HG03457 (cell line): ENCODE data around the gene CPT1C.
A peak's percentile ranks its signal among the peaks of the same experiment; 100 is the strongest.

Source experiments
- ATAC-seq: cut with Tn5 transposase; IDR thresholded peaks from one replicate; pipeline ENCODE4 v1.9.1; 2021; ENCODE audit warnings: moderate number of reproducible peaks; ENCODE audit not compliant: unreplicated experiment

CPT1C gene

DNA sequence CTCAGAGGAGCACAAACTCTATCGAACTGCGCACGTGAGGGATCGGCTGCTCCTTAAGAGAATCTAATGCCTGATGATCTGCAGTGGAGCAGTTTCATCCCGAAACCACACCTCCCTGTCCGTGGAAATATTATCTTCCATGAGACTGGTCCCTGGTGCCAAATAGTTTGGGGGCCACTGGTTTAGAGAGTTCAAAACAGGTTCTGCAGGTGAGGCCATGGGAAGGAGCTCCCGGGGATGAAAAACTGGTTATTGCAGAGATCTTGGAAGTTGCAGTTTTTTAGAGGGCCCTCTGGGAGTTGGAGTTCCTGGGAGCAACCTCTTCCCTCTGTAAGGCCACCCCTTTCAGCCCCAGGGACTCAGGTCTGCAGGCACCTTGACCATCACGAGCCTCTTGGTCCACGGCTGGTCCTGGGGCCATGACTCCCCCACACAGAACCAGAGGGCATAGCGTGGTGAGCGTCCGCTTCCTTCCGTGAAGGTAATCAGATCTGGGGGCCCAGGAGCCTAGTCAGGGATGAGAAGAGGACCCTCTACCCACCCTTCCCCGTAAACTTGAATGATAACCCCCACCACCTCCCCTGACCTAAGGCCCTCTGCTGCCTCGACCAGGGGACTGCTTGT is 30.5 kb upstream of the CPT1C start:
- no peak for ATAC-seq

- no peak for ATAC-seq
Measured at GRCh38 chr19:49662011-49662410, 28.9 kb upstream of the CPT1C start.

DNA sequence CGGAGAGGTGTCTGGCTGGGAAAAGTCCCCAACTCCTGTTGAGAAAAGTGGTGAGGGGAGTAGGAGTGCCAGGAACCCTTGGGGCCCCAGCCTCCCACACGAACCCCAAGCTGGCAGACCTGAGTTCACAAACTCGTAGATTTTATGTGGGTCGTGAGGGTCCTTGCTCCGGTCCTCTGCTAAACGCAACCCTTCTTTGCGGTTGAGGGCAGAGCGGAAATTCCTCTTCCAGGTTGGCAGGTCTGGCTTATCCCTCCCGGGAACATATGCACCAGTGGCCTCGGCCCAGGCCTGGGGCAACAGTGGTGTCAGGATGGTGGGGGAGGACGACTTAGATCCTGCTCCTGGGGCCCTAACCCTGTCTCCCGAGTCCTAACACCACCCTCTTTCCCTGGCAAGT is 27.7 kb upstream of the CPT1C start:
- no peak for ATAC-seq

DNA sequence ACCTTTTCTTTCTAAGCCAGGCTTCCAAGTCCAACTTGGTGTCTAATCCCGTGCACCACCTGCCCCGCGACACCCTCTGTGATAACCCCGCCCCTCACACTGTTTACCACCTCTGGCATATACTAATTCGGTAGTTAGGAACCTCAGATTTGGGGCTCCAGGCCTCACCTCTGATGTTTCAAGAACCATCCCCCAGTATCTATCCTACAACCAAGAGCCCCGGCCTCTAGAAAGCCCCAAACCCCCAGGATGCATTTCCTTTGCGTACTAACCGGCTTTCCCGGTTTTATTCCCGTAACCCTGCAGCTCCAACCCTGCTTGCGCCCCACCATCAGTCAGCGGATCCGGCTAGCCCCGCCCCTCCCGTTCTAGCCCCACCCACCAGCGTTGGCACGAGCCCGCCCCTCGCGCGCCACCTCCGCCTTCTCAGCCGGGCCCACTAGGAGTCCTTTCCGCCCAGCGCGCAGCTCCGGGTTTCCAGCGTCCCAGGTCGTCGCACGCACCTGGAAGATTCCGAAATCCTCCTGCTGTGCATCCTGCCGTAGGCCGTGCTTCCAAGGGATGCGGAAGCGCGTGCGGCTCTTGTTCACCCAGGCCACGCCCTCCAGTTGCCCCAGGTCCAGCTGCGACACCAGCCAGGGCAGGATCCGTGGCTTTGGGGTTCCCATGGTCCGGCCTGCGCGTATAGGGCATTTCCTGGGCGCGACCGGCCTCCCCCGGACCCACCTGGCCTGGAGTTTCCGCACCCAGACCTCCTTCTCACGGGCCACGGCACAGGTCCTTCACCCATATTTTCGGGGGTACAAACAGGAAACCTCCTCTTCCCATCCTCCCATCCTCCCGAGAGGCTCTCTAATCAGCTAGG is 26.5 kb upstream of the CPT1C start:
- peak; percentile 31 for ATAC-seq

DNA sequence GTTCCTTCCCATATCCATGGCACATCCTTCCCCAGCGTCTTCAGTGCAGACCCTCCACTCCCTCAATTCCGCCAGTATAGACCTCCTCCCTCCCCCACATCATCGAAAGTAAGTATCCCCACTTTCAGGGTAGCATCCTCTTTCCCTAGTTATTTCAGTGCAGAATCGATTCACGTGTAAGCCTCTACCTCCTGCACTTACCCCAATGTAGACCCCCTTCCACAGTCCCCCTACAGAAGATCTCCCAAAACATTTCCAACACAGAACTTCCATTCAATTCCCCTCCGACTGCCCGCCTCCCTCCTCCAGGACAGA is 25.9 kb upstream of the CPT1C start:
- ATAC-seq = no peak

- peak; percentile 59 for ATAC-seq
Measured at GRCh38 chr19:49665351-49666119, 25.4 kb upstream of the CPT1C start, which contains the start of the genes BCL2L12 and IRF3. TSS of gene BCL2L12 (plus strand) at chr19:49665933. CDS start at chr19:49666693, 760 bp downstream. TSS of gene IRF3 (minus strand) at chr19:49665857. CDS start at chr19:49664838, 1,019 bp downstream.

DNA sequence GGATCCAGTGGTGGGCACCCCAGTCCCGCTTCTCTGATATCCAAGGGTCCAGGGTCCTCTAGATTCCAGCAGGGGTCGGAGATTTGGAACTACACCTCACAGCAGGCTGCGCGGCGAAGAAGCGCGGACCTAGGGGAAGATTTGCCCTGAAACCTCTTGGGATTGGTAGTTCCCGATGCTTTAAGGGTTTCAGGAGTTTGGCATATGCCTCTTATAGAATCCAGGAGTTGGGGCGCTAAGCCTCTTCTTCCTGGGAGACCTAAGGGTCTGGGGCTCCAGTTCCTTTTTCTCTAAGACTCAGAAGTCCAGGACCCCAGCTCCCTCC is 24.8 kb upstream of the CPT1C start:
- ATAC-seq = peak; percentile 2

- no peak for ATAC-seq
Measured at GRCh38 chr19:49667473-49667872, 23.4 kb upstream of the CPT1C start.

DNA sequence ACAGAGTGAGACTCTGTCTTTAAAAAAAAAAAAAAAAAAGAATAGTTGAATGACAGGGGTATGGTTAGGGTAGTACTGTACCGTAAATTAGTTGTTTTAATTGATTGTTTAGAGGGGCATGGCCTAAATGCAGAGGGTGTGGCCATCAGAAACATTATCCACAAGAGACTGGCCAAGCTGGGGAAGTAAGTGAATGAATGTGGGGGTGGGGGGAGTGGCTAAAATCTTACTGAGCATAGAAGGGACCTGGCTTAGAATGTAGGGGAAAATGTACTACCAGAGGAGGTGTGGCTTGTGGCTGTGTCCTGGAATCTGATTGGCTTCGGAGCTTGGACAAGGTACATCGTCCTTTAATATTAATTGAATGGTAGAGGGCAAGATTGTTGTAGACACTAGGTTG is 21.4 kb upstream of the CPT1C start:
- no peak for ATAC-seq

- no peak for ATAC-seq
Measured at GRCh38 chr19:49672131-49672919, 18.6 kb upstream of the CPT1C start.

DNA sequence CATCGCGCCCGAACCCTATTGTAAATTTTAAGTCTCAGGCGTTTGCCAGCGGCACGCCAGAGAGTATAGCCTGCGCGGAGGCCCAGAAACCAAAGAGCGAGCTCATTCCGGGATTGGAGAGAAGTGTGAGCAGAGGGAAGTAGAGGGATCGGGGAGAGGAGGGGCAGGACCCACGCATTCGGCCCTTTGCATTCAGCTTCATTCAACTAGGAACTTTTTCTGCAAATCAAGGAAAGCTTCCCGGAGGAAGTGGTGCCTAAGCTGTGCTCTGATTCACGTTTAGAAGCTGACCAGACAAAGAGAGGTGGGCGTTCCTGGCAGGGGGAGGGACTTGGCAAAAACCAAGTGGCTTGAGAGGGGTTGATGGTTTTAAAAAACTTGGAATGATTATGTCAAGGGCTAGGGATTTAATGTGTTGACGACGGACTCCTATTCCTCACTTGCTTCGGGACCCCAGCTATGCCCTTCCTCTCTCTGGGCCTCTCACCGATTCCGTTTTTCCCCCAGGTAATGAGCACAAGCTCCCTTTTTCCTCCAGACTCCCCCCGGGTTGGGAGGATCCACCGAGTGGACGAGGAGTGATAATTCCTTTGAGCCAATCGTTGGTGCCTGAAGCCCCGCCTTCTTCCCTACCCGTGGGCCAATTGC is 14.7 kb upstream of the CPT1C start:
- no peak for ATAC-seq

GRCh38 chr19:49676784-49677230 is 14.1 kb upstream of the CPT1C start:
- ATAC-seq = peak; percentile 59

DNA sequence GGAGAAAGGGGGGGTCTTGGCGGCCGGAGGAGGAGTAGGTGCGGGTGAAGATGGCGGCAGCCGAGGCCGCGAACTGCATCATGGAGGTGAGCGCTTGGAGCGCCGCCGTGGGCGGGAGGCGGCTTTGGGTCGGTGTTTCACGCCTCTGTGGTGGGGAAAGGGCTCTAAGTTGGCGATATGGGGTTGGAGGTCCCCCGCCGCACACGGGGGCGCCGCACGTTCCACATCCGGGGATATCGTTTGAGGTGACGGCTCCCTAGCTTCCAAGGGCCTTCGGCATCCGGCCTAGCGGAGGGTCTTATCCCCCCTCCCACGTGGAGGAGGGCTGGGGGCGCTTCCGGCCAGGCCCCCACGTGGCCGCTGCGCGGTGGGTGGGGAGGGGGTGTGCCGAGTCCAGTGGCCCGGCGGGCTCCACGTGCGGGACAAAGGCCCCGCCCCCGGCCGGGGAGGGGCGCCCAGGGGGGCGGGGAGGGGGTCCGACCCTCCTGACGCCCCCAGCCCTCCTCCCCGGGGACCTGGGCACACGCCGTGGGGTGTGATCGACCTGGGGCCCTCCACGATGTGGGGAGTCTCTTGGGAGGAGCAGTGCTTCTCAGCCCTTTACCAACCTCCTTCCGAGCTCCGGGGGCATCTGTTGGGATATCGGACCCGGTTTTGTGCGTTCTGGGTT is 13.6 kb upstream of the CPT1C start, which contains the start of gene PRMT1:
PRMT1 (plus strand) TSS at position 41 of the 670 bp plus-strand sequence; CDS start at position 51, 10 bp downstream.
- no peak for ATAC-seq

- no peak for ATAC-seq
Measured at GRCh38 chr19:49677901-49678674, 12.8 kb upstream of the CPT1C start.

DNA sequence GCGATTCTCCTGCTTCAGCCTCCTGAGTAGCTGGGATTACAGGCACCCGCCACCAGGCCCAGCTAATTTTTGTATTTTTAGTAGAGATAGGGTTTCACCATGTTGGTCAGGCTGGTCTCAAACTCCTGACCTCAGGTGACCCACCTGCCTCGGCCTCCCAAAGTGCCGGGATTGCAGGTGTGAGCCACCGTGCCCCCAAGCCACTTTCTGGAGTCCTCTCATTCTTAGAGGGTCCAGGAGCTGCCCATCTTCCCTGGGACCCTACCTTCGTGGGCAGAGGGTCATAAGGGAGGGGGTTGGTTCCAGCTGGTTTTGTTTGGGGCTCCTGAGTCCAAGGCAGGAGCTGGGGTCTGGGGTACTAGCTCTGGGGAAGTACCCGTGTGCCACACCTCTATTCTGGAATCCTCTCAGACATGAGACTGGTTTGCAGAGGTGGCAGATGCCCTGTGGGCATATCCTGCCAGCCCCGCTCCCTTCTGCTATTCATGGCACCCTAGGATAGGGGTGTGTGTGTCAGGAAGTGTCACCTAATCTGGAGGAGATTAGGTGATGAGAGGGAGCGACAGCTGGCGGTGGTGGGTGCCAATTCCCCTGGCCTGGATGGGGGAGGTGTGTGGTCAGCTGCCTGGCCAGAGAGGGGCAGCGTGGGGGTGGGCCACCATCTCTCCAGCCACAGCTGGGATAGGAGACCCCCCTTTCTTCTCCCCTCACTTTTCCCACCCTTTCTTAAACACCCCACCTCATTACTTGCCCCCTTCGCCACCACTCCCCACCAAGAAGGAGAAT is 11.7 kb upstream of the CPT1C start:
- ATAC-seq = no peak

DNA sequence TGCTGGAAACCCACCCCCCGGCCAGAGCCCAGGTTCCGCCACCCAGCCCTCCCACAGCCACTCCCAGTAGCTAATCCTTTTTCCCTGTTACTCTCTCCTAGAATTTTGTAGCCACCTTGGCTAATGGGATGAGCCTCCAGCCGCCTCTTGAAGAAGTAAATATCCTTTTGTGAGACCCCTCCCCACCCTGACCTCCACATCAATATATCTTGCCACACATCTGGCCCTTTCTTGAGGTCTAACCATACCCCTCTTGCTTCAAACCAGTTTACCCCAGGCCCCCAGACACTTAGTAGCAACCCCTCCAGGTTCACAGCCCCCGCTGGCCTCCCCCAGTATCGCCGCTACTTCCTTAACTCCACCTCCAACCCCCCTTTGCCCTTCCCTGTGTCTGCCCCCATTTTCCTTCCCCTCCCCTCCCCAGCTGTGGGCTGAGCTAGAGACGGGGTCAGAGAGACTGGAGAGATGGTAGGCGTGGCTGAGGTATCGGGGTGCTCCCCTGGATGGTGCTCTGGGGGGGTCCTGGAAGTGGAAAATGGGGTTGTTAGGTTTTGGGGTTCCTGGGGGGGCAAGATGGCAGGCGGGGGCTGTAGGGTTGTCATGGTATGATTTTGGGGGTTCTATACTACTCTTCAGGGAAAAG is 11.0 kb upstream of the CPT1C start:
- no peak for ATAC-seq

DNA sequence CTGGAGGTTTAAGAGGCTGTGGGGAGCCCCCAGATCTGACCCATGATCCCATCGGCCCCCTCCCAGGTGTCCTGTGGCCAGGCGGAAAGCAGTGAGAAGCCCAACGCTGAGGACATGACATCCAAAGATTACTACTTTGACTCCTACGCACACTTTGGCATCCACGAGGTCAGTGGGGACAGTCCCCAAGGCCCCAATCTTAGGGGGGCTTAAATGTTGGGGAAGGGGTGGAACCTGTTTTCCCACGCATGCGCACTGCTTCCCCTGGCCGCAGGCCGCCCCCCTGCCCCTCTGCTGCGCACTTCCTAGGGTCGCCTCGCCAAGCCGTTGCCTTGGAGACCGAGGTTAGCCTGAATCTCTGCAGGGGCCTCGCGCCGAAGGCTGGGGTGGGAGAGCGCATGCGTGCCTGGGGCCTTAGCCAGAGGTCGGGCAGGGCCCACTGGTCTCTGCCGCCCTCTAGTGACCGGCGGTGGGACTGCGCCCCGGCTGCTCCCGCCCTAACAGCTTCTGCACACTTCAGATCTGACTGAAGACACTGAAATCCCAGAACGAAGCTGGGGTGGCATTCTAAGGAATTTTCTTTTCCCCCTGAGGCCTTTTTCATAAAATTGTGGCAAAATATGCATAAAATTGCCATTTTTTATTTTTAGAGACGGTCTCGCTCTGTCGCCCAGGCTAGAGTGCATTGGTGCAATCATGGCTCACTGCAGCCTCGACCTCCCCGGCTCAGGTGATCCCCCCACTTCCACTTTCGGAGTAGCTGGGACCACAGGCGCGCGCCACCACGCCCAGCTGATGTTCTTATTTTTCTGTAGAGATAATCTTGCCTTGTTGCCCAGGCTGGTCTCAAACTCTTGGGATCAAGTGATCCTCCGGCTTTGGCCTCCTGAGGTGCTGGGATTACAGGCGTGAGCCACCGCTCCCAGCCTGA is 10.2 kb upstream of the CPT1C start:
- no peak for ATAC-seq
